Activated CD4-positive, CD25-positive, alpha-beta regulatory T cell (primary cell): ENCODE measurements around the gene C14orf180.
"Not testable (repeated sequence)": the region's sequence is repeated elsewhere in the genome, so short reads cannot be mapped to it uniquely, and the experiment has no call there.

Source experiments
- DNase-seq, 4 experiments: peaks; one replicate each; lab custom pipeline; 2025; lab: John Stamatoyannopoulos, UW

C14orf180 gene

DNA sequence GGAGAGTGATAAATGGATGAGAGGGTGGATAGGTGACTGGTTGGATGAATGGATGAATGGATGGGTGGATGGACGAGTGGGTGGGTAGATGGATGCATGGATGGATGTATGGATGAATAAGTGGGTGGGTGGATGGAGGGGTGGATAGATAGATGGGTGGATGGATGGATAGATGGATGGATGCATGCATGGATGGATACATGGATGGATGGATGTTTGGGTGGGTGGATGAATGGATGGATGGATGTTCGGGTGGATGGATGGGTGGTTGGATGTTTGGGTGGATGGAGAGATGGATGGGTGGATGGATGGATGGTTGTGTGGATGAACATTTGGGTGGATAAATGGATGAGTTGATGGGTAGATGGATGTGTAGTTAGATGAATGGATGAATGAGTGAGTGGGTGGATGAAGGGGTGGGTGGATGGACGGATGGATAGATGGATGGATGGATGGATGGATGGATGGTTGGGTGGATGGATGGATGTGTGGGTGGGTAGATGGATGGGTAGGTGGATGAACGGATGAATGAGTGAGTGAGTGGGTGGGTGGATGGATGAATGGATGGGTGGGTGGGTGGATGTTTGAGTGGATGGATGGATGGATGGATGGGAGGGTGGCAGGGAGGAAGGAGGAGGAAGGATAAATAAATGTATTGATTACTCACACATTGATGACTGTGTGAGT is 34.7 kb downstream of the C14orf180 start:
- no peak for DNase-seq

- no peak for DNase-seq
These were observed 45.4 kb downstream of the C14orf180 start for GRCh38 chr14:104624939-104625338.

- DNase-seq, result no peak
These were observed 53.2 kb downstream of the C14orf180 start for GRCh38 chr14:104632781-104633180.

DNA sequence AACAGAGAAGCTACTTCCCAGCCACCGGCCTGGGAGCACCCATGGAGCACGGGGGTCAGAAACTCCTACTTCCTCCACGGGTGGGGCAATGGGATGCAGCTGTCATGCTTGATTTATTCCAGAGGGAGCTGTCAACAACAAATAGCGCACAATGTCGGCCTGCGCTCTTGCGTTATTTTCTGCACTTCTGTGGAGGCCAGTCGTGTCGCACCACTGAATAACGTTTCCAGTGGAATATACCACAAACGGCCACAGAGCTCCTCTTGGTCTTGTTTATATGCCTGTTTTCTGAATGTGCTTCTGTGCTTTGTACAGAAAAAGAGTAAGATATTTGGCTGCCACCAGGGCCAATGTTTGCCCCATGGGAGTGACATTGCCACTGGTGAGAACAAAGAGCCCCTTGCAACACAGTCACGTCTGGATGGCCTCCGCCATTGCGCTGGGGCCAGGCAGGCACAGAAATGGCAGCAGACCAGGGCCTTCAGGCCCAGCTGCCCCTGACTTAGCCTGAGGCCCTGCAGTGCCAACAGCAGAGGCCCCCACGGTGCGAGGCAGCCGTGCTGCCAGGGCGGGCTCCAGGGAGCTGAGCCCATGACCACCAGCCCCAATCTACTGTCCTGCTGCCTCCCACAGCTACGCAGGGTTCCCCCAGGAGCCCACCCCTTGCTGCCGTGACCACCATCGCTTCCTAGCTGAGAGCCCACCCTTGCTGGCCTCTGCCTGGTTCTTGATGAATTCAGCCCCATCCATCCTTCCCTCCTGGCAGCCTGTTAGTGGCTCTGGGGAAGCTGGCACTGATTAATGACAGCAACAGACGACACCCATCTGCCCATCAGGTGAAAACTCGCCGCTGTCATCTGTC is 53.9 kb downstream of the C14orf180 start:
- DNase-seq, result no peak

DNA sequence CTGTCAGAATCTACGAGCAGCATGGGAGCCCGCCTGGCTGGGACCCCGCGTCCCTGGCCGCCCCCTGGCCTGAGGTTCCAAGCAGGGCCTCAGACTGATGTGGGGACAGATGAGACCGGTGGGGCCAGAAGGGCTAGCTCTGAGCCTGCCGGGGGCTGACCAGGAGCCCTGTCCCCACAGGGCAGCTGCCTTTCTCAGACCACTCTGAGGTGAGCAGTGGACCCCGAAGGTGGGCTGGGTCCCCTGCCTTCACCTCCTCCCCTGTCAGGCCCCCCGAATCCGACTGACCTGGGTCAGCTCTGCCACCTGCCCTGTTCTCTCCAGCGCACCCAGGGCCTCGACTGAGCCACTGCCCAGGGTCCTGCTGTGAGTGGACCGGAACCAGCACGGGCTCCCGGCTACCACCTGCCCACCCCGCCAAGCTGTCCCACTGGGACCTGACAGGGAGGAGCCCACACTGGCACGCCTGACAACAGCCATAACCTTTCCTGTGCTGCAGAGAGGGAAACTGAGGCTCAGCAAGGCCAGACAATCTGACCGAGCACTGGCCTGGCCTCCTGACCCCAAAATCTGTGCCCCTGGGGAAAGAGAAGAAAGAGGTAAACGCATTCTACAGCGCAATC is 54.7 kb downstream of the C14orf180 start:
- DNase-seq, result no peak

- DNase-seq, result no peak
These were observed 55.5 kb downstream of the C14orf180 start for GRCh38 chr14:104634886-104635570.

- no peak for DNase-seq
These were observed 56.2 kb downstream of the C14orf180 start for GRCh38 chr14:104635717-104636116.

GRCh38 chr14:104636131-104636530 is 56.6 kb downstream of the C14orf180 start:
- no peak for DNase-seq

GRCh38 chr14:104636846-104637545 is 57.4 kb downstream of the C14orf180 start:
- not testable (repeated sequence) for DNase-seq

DNA sequence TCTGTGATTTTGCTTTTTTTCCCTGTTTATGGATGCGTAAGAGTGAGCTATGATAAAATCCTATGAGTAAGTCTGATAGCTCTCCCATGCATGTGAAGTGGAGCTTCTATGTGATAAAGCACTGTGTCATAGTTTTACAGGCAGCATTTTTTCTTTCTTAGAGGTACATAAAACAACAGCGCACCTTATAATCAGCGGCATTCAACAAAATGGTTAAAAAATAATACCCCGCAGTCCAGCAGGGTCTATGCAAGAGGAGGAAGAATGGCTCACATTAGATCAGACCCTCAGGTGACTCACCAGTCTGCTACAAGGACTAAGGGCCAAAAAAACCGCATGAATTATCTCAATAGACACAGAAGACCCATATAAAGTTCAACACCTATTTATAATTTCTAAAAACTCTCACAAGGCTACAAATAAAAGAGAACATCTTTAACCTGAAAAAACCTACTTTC is 58.0 kb downstream of the C14orf180 start:
- DNase-seq, result no peak

DNA sequence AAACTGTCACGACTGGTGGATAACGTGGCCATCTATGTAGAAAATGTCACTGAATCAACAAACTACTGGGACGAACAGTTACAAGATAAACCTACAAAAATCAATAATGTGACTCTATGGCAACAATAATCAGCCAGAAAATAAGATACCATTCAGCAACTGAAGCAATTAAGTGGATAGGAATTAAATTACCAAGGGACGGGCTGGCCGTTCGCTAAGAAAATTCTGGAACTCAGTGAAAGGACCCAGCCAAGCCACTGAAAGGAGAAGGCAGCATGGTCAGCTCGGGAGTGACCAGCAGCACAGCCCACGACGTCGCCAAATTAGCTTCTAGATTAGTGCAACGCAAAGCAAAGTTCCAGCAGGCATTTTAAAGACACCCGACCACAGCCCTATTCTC is 58.6 kb downstream of the C14orf180 start:
- no peak for DNase-seq

DNA sequence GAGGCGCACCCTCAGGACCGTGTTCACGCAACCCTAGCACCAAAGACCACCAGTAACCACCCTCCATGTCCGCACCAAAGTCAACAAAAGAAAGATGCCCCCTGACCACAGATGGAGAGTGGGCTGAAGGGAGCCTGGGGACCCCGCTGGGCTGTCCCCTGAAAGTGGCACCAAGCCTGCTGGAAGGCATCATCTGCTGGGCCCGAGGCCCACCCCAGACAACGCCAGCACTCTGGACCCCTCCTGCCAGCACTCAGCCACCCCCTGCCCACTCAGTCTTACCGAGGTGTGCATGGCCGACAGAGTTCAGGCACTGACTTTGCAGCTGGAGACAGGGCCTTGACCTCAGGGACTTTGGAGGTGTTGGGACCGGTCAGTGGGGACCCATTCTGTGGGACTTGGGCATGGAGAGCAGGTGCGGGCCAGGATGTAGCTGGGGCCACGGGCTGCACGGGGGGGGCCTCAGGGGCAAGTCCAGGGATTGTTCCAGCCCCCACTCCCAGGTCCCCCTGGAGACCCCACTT is 59.4 kb downstream of the C14orf180 start:
- no peak for DNase-seq

DNA sequence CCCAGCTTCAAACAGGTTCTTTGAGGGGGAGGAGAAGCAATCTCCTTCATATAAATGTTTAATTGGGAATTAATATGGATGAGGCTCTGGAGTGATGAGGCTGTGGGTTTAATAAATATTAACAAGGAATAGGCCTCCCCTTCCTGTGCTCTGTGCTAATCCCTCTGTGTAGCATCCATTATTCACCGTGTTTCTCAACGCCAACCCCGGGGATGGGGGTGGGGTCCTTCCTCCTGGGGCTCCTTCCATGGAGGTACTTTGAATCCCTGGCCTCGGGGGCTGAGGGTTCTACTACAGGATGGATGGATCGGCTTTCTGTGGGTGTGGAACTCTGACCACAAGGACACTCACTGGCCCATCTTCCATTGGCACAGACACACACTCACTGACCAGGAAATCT is 59.9 kb downstream of the C14orf180 start:
- DNase-seq, result no peak
